Left lung (tissue), 10 donors: ENCODE data around the gene CCDC73. TPM values are rescaled to one million over a fixed set of nuclear protein-coding genes. Genes with fewer than 3 reads are reported as not detected.
"Not testable (repeated sequence)": the region's sequence is repeated elsewhere in the genome, so short reads cannot be mapped to it uniquely, and the experiment has no call there.

Source experiments
- ATAC-seq: fragments of 200-7000 bp; cut with Tn5 transposase; one replicate; pipeline ENCODE4 v1.9.1; 2020; ENCODE audit warnings: moderate library complexity
- DNase-seq, 4 donors: peaks; one replicate each; pipeline ENCODE4 v3.0.0-alpha.2; 2013 to 2020
- H3K27ac ChIP-seq, 2 donors: fragments of 200-600 bp; sonication (generic) in 1 of 2; one replicate each; pipeline versions ENCODE4 v1.5.0 to v1.8.0; 2020 to 2021
- H3K27me3 ChIP-seq, 2 donors: fragments of 200-600 bp; sonication (generic) in 1 of 2; one replicate each; pipeline versions ENCODE4 v1.5.0 to v1.8.0; 2020 to 2021
- H3K36me3 ChIP-seq, 2 donors: fragments of 200-600 bp; sonication (generic) in 1 of 2; one replicate each; pipeline versions ENCODE4 v1.5.0 to v1.8.0; 2020 to 2021
- H3K4me1 ChIP-seq, 2 donors: fragments of 200-600 bp; one replicate each; pipeline ENCODE4 v1.8.0; 2021
- H3K4me3 ChIP-seq, 2 donors: fragments of 200-600 bp; sonication (generic) in 1 of 2; one replicate each; pipeline versions ENCODE4 v1.5.0 to v1.8.0; 2020 to 2021; ENCODE audit warnings: mild to moderate bottlenecking in 1 of 2
- H3K9me3 ChIP-seq, 2 donors: fragments of 200-600 bp; sonication (generic) in 1 of 2; one replicate each; pipeline versions ENCODE4 v1.5.0 to v1.8.0; 2020 to 2021
- CTCF ChIP-seq, 2 donors: fragments of 200-600 bp; sonication (generic) in 1 of 2; IDR thresholded peaks; one replicate each; pipeline versions ENCODE4 v1.5.0 to v1.8.0; 2021; ENCODE audit warnings: antibody characterized with exemption in 2 of 2
- intact Hi-C, 2 donors: fragments of 100-400 bp; cut with DNase I; formaldehyde crosslinking; loops; one replicate each; pipeline versions ENCODE4 v1.11.2 to v1.14.2; 2022
- polyA plus RNA-seq, 6 donors: library from polyadenylated mRNA; unstranded; fragments of 120-200 nt; gene quantifications; one replicate each; pipeline ENCODE4 v1.2.1, GENCODE V29; 2013; ENCODE audit not compliant: insufficient read length in 6 of 6
- total RNA-seq, 2 donors: library from RNA; stranded (reverse); fragmentation: NEBNext Ultra II Directional; extraction: Animal tissue kit (Norgen Biotek cat#: 25700); gene quantifications; one replicate each; pipeline ENCODE4 v1.2.1, GENCODE V29; 2021
- donor health status: DM: no; HTN: yes; CAD: no.
- donor health status: DM: no; HTN: no; CAD: no.

CCDC73 gene
- total and polyA plus RNA-seq, 8 donors = 0.08 to 0.57 (median 0.11) TPM; not detected in 1

- Histone ChIP-seq H3K4me1 (peaks cover 0 to 22% of the 10 kb centered on the region in 2 donors), H3K9me3 (no peaks in the 10 kb centered on the region), H3K27ac (peak within 1 kb of the TSS; percentile 80 to 90), H3K4me3 (peak within 1 kb of the TSS; percentile 72 to 93), H3K27me3 (peaks cover 0 to 3% of the 10 kb centered on the region in 2 donors), H3K36me3 (peaks cover 0 to 5% of the 10 kb centered on the region in 2 donors)
- peak; percentile 30 to 96 (median 74) for DNase-seq
- intact Hi-C loops = no loop called here
- peak; percentile 99 for ATAC-seq
- no peak for TF ChIP-seq CTCF (IDR thresholded peaks at IDR 0.05)
Measured at GRCh38 chr11:32829680-32830412, 35.4 kb upstream of the CCDC73 start, which contains the start of gene PRRG4. TSS of gene PRRG4 (plus strand) at chr11:32829927. CDS start at chr11:32830530, 603 bp downstream.

GRCh38 chr11:32829157-32829679 is 34.8 kb upstream of the CCDC73 start:
- intact Hi-C loops = no loop called here
- H3K27me3 ChIP-seq = peaks cover 0 to 3% of the 10 kb centered on the region in 2 donors
- ATAC-seq = peak; percentile 55

GRCh38 chr11:32827276-32827675 is 32.8 kb upstream of the CCDC73 start:
- Histone ChIP-seq H3K36me3 (no peaks in the 10 kb centered on the region), H3K9me3 (no peaks in the 10 kb centered on the region), H3K27ac (no peak overlapping the region), H3K4me3 (no peak overlapping the region), H3K27me3 (peaks cover 0 to 3% of the 10 kb centered on the region in 2 donors), H3K4me1 (peaks cover 0 to 41% of the 10 kb centered on the region in 2 donors)
- intact Hi-C loops = no loop called here
- ATAC-seq (no peak), DNase-seq (no peak)
- TF ChIP-seq CTCF (IDR thresholded peaks at IDR 0.05) = no peak

More at GRCh38 chr11:32829157-32829679, 34.8 kb upstream of the CCDC73 start:
- Histone ChIP-seq H3K27ac (peak overlapping the region; percentile 80 to 90), H3K4me1 (peaks cover 0 to 24% of the 10 kb centered on the region in 2 donors), H3K9me3 (no peaks in the 10 kb centered on the region), H3K4me3 (peak overlapping the region; percentile 72 to 93), H3K36me3 (peaks cover 0 to 3% of the 10 kb centered on the region in 2 donors)
- TF ChIP-seq CTCF (IDR thresholded peaks at IDR 0.05) = no peak
- DNase-seq = peak in 1 of 4 donors; percentile 38

- peaks cover 0 to 3% of the 10 kb centered on the region in 2 donors for H3K27me3 ChIP-seq
- H3K4me1 ChIP-seq = peaks cover 0 to 46% of the 10 kb centered on the region in 2 donors
- DNase-seq (no peak), ATAC-seq (no peak)
- H3K9me3 ChIP-seq = no peaks in the 10 kb centered on the region
- intact Hi-C loops = no loop called here
- no peak for TF ChIP-seq CTCF (IDR thresholded peaks at IDR 0.05)
- no peak overlapping the region for H3K27ac ChIP-seq
- no peaks in the 10 kb centered on the region for H3K36me3 ChIP-seq
- H3K4me3 ChIP-seq = no peak overlapping the region
Measured at GRCh38 chr11:32826113-32826512, 31.7 kb upstream of the CCDC73 start.

GRCh38 chr11:32823617-32824016 is 29.2 kb upstream of the CCDC73 start:
- H3K36me3 ChIP-seq, H3K4me3 ChIP-seq, H3K27me3 ChIP-seq, ATAC-seq, DNase-seq, H3K9me3 ChIP-seq, intact Hi-C loops: not testable (repeated sequence)
- H3K27ac ChIP-seq = peak overlapping the region in 1 of 2 donors; percentile 68
- H3K4me1 ChIP-seq = peaks cover 0 to 27% of the 10 kb centered on the region in 2 donors
